Measurements from ENCODE around the gene MRPL40.

The MRPL40 gene

GRCh38 chr22:19453718-19454117 lies 21.4 kb downstream of the MRPL40 start:
- TF ChIP-seq CTCF (IDR thresholded peaks at IDR 0.05; ENCODE audit: low read depth, low read length, missing control alignments), result no peak
- DNase-seq (ENCODE audit: low read depth), result no peak
- in situ Hi-C loops (cut with HindIII; ENCODE audit: low sequenced_read_pairs), result no loop called here

GRCh38 chr22:19454156-19454555 lies 21.8 kb downstream of the MRPL40 start:
- no peak overlapping the region for H3K4me3 ChIP-seq (ENCODE audit: low read depth, low read length)
- no peak for TF ChIP-seq CTCF (IDR thresholded peaks at IDR 0.05; ENCODE audit: low read depth, low read length, missing control alignments)
- no peak for DNase-seq (ENCODE audit: low read depth)
- in situ Hi-C loops (cut with HindIII; ENCODE audit: low sequenced_read_pairs), result no loop called here

More at GRCh38 chr22:19453718-19454117, 21.4 kb downstream of the MRPL40 start:
- H3K4me3 ChIP-seq (ENCODE audit: low read depth, low read length), result no peak overlapping the region

- no peak for TF ChIP-seq CTCF (IDR thresholded peaks at IDR 0.05; ENCODE audit: low read depth, low read length, missing control alignments)
- no peak for DNase-seq (ENCODE audit: low read depth)
Observed at GRCh38 chr22:19455033-19455432, 22.7 kb downstream of the MRPL40 start.

GRCh38 chr22:19455585-19456370 lies 23.4 kb downstream of the MRPL40 start:
- no peak for DNase-seq (ENCODE audit: low read depth)
- TF ChIP-seq CTCF (IDR thresholded peaks at IDR 0.05; ENCODE audit: low read depth, low read length, missing control alignments), result no peak
- no peak overlapping the region for H3K4me3 ChIP-seq (ENCODE audit: low read depth, low read length)
- in situ Hi-C loops (cut with HindIII; ENCODE audit: low sequenced_read_pairs), result no loop called here

More at GRCh38 chr22:19455033-19455432, 22.7 kb downstream of the MRPL40 start:
- H3K4me3 ChIP-seq (ENCODE audit: low read depth, low read length), result no peak overlapping the region
- in situ Hi-C loops (cut with HindIII; ENCODE audit: low sequenced_read_pairs), result no loop called here

- no peak for DNase-seq (ENCODE audit: low read depth)
- no peak overlapping the region for H3K4me3 ChIP-seq (ENCODE audit: low read depth, low read length)
- no peak for TF ChIP-seq CTCF (IDR thresholded peaks at IDR 0.05; ENCODE audit: low read depth, low read length, missing control alignments)
- in situ Hi-C loops (cut with HindIII; ENCODE audit: low sequenced_read_pairs), result no loop called here
Observed at GRCh38 chr22:19456541-19456940, 24.2 kb downstream of the MRPL40 start.

- DNase-seq (ENCODE audit: low read depth), result no peak
- no peak overlapping the region for H3K4me3 ChIP-seq (ENCODE audit: low read depth, low read length)
- TF ChIP-seq CTCF (IDR thresholded peaks at IDR 0.05; ENCODE audit: low read depth, low read length, missing control alignments), result no peak
- in situ Hi-C loops (cut with HindIII; ENCODE audit: low sequenced_read_pairs), result no loop called here
Observed at GRCh38 chr22:19457828-19458428, 25.6 kb downstream of the MRPL40 start.

Measured in astrocyte of the cerebellum (primary cell).